Central memory CD8-positive, alpha-beta T cell (primary cell): Measurements from ENCODE around the gene MACROD2.
"Not testable (repeated sequence)": the region's sequence is repeated elsewhere in the genome, so short reads cannot be mapped to it uniquely, and the experiment has no call there.

Experiments
- ATAC-seq: fragments of 150-1000 bp; cut with Tn5 transposase; replicated peaks from 2 replicates; pipeline ENCODE4 v1.10.0; 2022; ENCODE audit warnings: mild to moderate bottlenecking, moderate FRiP score, moderate number of reproducible peaks; ENCODE audit not compliant: poor library complexity, severe bottlenecking; ENCODE audit errors: extremely low read depth
- DNase-seq, 2 donors: peaks; one replicate each; pipeline ENCODE4 v3.0.0; 2021; ENCODE audit warnings: low spot score in 2 of 2
- H3K27ac Mint-ChIP-seq: one replicate; pipeline ENCODE4 v1.8.0; 2022; ENCODE audit warnings: low read depth, mild to moderate bottlenecking, moderate library complexity, mixed read lengths
- H3K27me3 Mint-ChIP-seq: one replicate; pipeline ENCODE4 v1.8.0; 2022; ENCODE audit warnings: mixed read lengths
- H3K36me3 Mint-ChIP-seq: one replicate; pipeline ENCODE4 v1.8.0; 2022; ENCODE audit warnings: mild to moderate bottlenecking, moderate library complexity, mixed read lengths; ENCODE audit not compliant: insufficient read depth
- H3K4me1 Mint-ChIP-seq: one replicate; pipeline ENCODE4 v1.8.0; 2022; ENCODE audit warnings: mixed read lengths
- H3K4me3 Mint-ChIP-seq: one replicate; pipeline ENCODE4 v1.8.0; 2022; ENCODE audit warnings: mild to moderate bottlenecking, moderate library complexity, mixed read lengths
- H3K9me3 Mint-ChIP-seq: one replicate; pipeline ENCODE4 v1.8.0; 2022; ENCODE audit warnings: mixed read lengths

The MACROD2 gene

GRCh38 chr20:13995086-13995665 is at the start of gene MACROD2:
MACROD2 (plus strand) TSS chr20:13995516.
- Mint-ChIP-seq H3K27me3 (peaks cover 9% of the 10 kb centered on the region), H3K27ac (no peak within 1 kb of the TSS), H3K9me3 (peaks cover 8% of the 10 kb centered on the region), H3K4me3 (no peak within 1 kb of the TSS), H3K36me3 (no peaks in the 10 kb centered on the region), H3K4me1 (no peaks in the 10 kb centered on the region)
- no peak for DNase-seq
- ATAC-seq, result no peak

- H3K27ac Mint-ChIP-seq, result no peak overlapping the region
- ATAC-seq (no peak), DNase-seq (no peak)
- peaks cover 20% of the 10 kb centered on the region for H3K9me3 Mint-ChIP-seq
- H3K27me3 Mint-ChIP-seq, result no peaks in the 10 kb centered on the region
- peaks cover 2% of the 10 kb centered on the region for H3K36me3 Mint-ChIP-seq
- H3K4me3 Mint-ChIP-seq, result no peak overlapping the region
- H3K4me1 Mint-ChIP-seq, result no peaks in the 10 kb centered on the region
Measured at GRCh38 chr20:13947719-13948118, 47.6 kb upstream of the MACROD2 start.

- no peaks in the 10 kb centered on the region for H3K36me3 Mint-ChIP-seq
- H3K9me3 Mint-ChIP-seq, result peaks cover 16% of the 10 kb centered on the region
- ATAC-seq (no peak), DNase-seq (no peak)
- H3K4me1 Mint-ChIP-seq, result no peaks in the 10 kb centered on the region
- H3K27ac Mint-ChIP-seq, result no peak overlapping the region
- H3K4me3 Mint-ChIP-seq, result no peak overlapping the region
- H3K27me3 Mint-ChIP-seq, result no peaks in the 10 kb centered on the region
Measured at GRCh38 chr20:13953227-13953626, 42.1 kb upstream of the MACROD2 start.

GRCh38 chr20:13960119-13960518 is 35.2 kb upstream of the MACROD2 start:
- Mint-ChIP-seq H3K4me3 (no peak overlapping the region), H3K27me3 (no peaks in the 10 kb centered on the region), H3K9me3 (peaks cover 6% of the 10 kb centered on the region), H3K36me3 (no peaks in the 10 kb centered on the region), H3K27ac (no peak overlapping the region), H3K4me1 (no peaks in the 10 kb centered on the region)
- DNase-seq, result no peak
- no peak for ATAC-seq

- DNase-seq, result no peak
Measured at GRCh38 chr20:13960525-13960924, 34.8 kb upstream of the MACROD2 start.

DNA sequence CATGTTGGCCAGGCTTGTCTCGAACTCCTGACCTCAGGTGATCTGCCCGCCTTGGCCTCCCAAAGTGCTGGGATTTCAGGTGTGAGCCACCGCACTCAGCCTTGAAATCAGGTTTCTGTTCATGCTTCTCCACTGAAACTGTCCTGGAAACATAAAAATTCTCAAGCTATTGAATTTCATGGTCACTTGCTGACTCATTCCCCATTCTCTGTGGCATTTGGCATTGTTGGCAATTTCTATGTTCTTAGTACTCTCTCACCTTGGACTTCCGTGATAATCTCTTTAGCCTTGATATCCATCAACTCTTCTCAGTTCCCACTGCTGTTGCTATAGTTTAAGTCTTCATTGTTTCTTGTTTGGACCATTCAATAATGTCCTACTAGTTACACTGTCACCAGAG is 11.1 kb upstream of the MACROD2 start:
- DNase-seq (no peak), ATAC-seq (no peak)
- Mint-ChIP-seq H3K27ac (no peak overlapping the region), H3K27me3 (no peaks in the 10 kb centered on the region), H3K4me3 (no peak overlapping the region), H3K36me3 (no peaks in the 10 kb centered on the region), H3K4me1 (no peaks in the 10 kb centered on the region), H3K9me3 (peaks cover 18% of the 10 kb centered on the region)

More at GRCh38 chr20:13960525-13960924, 34.8 kb upstream of the MACROD2 start:
- Mint-ChIP-seq H3K27ac (no peak overlapping the region), H3K36me3 (no peaks in the 10 kb centered on the region), H3K9me3 (peaks cover 6% of the 10 kb centered on the region), H3K27me3 (no peaks in the 10 kb centered on the region), H3K4me3 (no peak overlapping the region), H3K4me1 (no peaks in the 10 kb centered on the region)
- no peak for ATAC-seq

DNA sequence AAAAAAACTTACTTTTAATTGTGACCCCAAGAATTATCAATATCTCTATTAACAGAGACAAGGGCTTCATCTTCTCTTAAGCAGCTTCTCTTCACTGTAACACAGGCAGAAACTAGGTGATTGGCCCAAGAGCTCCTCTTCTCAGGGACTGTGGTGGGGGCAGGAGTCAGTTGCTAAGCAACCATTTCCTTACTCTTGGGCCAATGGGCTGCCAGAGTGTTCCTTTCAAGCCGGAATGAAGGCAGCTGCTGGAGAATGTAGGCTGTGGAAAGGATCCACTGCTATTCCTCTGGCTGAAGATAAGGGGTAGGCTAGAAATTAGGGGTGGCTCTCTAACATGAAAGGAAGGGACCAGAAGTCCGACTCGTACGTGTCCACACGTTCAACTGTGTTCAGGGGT is 4.9 kb upstream of the MACROD2 start, which contains the start of gene SEL1L2:
TSS of gene SEL1L2 (minus strand) at position 150 of the 400 bp plus-strand sequence. CDS start at position 70, 80 bp downstream.
- no peaks in the 10 kb centered on the region for H3K36me3 Mint-ChIP-seq
- H3K4me3 Mint-ChIP-seq, result no peak within 1 kb of the TSS
- H3K27me3 Mint-ChIP-seq, result no peaks in the 10 kb centered on the region
- H3K9me3 Mint-ChIP-seq, result no peaks in the 10 kb centered on the region
- no peaks in the 10 kb centered on the region for H3K4me1 Mint-ChIP-seq
- ATAC-seq (no peak), DNase-seq (no peak)
- no peak within 1 kb of the TSS for H3K27ac Mint-ChIP-seq

- H3K4me3 Mint-ChIP-seq, result no peak overlapping the region
Measured at GRCh38 chr20:13991311-13991710, 4.0 kb upstream of the MACROD2 start.

DNA sequence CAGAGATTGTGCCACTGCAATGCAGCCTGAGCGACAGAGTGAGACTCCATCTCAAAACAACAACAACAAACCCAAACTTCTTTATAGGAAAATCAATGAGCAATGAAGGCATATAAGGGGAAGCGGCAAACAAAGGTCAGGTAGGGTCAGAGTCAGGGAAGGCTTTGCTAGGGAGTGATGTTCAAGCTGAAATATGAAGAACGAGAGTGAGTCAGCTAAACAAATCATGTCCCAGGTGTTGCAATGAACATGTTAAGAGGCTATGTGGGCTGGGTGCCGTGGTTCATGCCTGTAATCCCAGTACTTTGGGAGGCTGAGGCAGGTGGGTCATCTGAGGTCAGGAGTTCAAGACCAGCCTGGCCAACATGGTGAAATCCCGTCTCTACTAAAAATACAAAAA is 3.4 kb upstream of the MACROD2 start:
- not testable (repeated sequence) for ATAC-seq, H3K4me3 Mint-ChIP-seq

More at GRCh38 chr20:13991311-13991710, 4.0 kb upstream of the MACROD2 start:
- ATAC-seq (no peak), DNase-seq (no peak)
- H3K9me3 Mint-ChIP-seq, result no peaks in the 10 kb centered on the region
- no peaks in the 10 kb centered on the region for H3K36me3 Mint-ChIP-seq
- no peaks in the 10 kb centered on the region for H3K4me1 Mint-ChIP-seq
- no peak overlapping the region for H3K27ac Mint-ChIP-seq
- H3K27me3 Mint-ChIP-seq, result peaks cover 2% of the 10 kb centered on the region

DNA sequence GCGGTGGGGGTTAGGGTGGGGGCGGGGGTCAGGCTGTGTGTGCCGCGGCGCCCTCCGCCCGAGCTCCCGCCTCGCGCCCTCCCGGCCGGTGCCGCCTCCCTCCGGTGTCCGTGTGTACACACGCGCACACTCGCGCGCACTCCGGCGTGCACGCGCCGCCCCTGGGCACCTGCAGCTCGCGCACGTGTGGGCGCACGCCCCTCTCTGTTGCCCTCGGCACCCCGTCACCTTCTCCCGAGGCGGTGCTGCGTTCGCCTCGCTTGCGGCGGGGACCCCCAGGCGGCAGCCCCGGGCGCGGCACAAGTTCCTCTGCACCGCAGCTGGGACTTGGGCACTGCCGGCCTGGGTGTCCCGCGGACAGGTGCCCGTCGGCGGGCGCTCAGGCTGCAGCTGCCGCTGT is 525 bp downstream of the MACROD2 start:
- H3K27me3 Mint-ChIP-seq, result peaks cover 9% of the 10 kb centered on the region
- DNase-seq (no peak), ATAC-seq (no peak)
- no peak overlapping the region for H3K27ac Mint-ChIP-seq
- H3K9me3 Mint-ChIP-seq, result peaks cover 9% of the 10 kb centered on the region
- no peak overlapping the region for H3K4me3 Mint-ChIP-seq
- H3K36me3 Mint-ChIP-seq, result no peaks in the 10 kb centered on the region
- no peaks in the 10 kb centered on the region for H3K4me1 Mint-ChIP-seq

More for the DNA sequence above, 3.4 kb upstream of the MACROD2 start:
- H3K9me3 Mint-ChIP-seq, DNase-seq, H3K27ac Mint-ChIP-seq, H3K36me3 Mint-ChIP-seq, H3K4me1 Mint-ChIP-seq, H3K27me3 Mint-ChIP-seq: not testable (repeated sequence)

GRCh38 chr20:13996265-13996664 is 949 bp downstream of the MACROD2 start:
- no peak for ATAC-seq
- H3K36me3 Mint-ChIP-seq, result no peaks in the 10 kb centered on the region
- no peaks in the 10 kb centered on the region for H3K4me1 Mint-ChIP-seq
- DNase-seq, result no peak
- peaks cover 9% of the 10 kb centered on the region for H3K27me3 Mint-ChIP-seq
- H3K9me3 Mint-ChIP-seq, result peaks cover 9% of the 10 kb centered on the region
- no peak overlapping the region for H3K27ac Mint-ChIP-seq
- no peak overlapping the region for H3K4me3 Mint-ChIP-seq

- H3K4me3 Mint-ChIP-seq, result no peak overlapping the region
- H3K9me3 Mint-ChIP-seq, result peaks cover 9% of the 10 kb centered on the region
- DNase-seq, result no peak
- H3K36me3 Mint-ChIP-seq, result no peaks in the 10 kb centered on the region
- no peak for ATAC-seq
- H3K4me1 Mint-ChIP-seq, result no peaks in the 10 kb centered on the region
- no peak overlapping the region for H3K27ac Mint-ChIP-seq
- H3K27me3 Mint-ChIP-seq, result peaks cover 9% of the 10 kb centered on the region
Measured at GRCh38 chr20:14000917-14001316, 5.6 kb downstream of the MACROD2 start.

- Mint-ChIP-seq H3K36me3 (no peaks in the 10 kb centered on the region), H3K27me3 (no peaks in the 10 kb centered on the region), H3K27ac (no peak overlapping the region), H3K4me1 (no peaks in the 10 kb centered on the region), H3K9me3 (peaks cover 10% of the 10 kb centered on the region), H3K4me3 (no peak overlapping the region)
- DNase-seq (no peak), ATAC-seq (no peak)
Measured at GRCh38 chr20:14005996-14006395, 10.7 kb downstream of the MACROD2 start.
